NCI-H345 (cell line): ENCODE measurements around the gene GPX1.

ENCODE experiments used
- DNase-seq: peaks from one replicate; lab custom pipeline; 2025; lab: John Stamatoyannopoulos, UW

Gene GPX1

DNA sequence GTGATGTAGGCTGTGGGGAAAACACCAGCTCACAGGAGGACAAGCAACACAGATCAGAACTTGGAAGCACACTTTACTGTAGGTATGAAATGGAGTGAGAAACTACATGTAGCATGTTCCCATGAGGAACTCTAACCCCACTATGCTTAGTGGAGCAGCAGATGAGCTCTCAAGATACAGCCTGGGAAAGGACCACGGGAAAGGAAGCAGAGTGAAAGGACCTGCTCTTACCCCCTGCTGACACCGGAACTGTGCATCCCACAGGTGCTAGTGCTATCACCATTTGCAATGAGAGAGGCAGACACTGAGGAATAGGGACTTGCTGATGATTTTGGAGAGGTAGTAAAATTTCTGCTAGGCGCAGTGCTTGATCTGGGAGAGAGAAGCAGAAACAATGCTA is 46.9 kb downstream of the GPX1 start:
- DNase-seq, result no peak

DNA sequence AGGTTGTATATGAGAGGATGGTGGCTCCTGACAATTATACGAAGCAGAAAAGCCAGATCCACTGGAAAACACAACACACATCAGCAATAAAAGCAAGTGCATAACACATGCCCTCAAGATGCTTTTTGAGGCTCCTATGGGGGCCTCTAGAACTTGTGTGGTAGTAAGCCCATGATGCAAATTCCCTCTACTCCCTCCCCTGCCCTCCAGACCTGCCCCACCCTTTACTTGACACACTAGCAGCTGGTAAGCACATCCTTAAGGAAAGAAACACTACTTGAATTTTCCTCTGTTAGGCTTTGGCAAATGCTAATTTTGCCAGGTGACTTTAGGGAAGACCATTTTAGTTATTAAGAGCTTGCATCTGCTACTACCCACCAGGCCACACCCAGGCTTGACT is 47.5 kb downstream of the GPX1 start:
- no peak for DNase-seq
